NOMO-1 treated with dmso at 0.1 percent for 144 hours (cell line): ENCODE data around the gene LLPH.
A peak's percentile ranks its signal among the peaks of the same experiment; 100 is the strongest.
"Not testable (repeated sequence)": the region's sequence is repeated elsewhere in the genome, so short reads cannot be mapped to it uniquely, and the experiment has no call there.

ENCODE experiments used
- DNase-seq: peaks from one replicate; lab custom pipeline; 2025; ENCODE audit not compliant: unreplicated experiment; lab: John Stamatoyannopoulos, UW

The LLPH gene

DNA sequence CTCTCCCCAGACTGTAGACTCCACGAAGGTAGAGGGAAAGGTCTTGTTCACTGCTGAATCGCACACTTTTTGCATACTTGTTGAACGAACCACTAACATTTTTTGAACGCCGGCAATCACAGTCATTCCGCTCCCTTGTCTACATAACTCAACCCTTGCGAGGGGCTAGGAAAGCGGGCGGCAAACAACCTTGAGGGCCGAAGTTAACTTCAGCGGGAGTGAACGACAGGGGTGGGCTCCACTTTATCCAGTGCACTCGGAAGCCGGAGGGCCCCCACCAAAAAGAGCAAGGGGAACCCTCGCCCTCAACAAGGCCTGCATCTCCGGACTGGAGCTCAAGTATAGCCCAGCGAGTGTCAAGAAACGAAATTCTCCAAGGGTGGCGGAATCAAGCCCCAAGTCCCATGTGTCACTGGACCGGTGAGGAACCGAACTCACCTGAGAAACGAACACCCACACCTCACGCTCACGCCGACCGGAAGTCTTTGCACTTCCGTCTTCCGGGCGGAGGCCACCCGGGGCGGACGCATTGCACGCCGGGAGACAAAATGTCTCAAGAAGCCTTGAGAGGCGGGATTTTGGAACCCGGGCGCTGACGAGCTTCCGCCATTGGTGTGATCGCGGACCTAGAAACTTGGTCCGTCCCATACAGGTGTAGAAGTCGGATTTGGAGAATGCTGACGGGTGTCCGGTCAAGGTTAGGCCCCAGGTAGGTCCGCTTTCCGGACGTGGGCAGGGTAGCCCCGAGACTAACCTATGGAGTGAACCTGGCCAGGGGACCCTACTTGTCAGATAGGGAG is at the start of gene LLPH:
LLPH (minus strand) TSS at position 484 of the 800 bp plus-strand sequence. CDS start 1,644 bp downstream, outside the sequence.
- DNase-seq: peak; percentile 78

DNA sequence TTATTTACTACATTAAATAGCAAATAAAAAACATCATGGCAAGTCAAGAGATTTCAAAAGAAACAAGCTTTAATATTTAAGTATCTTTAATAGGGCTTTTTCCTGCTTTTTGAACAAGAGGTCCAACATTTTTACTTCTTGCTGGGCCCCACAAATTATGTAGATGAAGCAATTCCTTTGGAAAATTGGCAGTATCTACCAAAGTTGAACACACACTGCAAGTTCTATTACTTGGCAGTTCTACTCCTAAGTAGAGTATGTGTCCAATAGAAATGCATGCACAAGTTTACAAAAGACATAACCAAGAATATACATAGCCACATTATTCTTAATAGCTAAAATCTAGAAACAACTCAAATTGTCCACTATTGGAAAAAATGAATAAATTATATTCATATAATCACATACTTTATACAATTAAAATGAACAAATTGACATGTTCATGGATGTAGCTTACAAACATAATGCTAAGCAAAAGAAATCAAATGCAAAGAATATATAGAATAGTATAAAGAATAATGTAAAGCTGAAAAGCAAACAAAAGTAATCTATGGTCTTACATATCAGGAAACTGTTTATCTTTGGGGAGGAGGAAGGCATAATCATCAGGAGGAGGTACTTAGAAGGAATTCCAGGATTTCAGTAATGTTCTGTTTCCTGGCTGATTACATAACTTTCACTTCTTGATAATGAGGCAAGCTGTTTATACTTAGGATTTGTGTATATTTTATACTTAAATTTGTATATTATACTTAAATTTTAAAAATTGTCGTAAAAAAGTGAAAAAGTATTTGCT is 45.8 kb upstream of the LLPH start:
- no peak for DNase-seq

DNA sequence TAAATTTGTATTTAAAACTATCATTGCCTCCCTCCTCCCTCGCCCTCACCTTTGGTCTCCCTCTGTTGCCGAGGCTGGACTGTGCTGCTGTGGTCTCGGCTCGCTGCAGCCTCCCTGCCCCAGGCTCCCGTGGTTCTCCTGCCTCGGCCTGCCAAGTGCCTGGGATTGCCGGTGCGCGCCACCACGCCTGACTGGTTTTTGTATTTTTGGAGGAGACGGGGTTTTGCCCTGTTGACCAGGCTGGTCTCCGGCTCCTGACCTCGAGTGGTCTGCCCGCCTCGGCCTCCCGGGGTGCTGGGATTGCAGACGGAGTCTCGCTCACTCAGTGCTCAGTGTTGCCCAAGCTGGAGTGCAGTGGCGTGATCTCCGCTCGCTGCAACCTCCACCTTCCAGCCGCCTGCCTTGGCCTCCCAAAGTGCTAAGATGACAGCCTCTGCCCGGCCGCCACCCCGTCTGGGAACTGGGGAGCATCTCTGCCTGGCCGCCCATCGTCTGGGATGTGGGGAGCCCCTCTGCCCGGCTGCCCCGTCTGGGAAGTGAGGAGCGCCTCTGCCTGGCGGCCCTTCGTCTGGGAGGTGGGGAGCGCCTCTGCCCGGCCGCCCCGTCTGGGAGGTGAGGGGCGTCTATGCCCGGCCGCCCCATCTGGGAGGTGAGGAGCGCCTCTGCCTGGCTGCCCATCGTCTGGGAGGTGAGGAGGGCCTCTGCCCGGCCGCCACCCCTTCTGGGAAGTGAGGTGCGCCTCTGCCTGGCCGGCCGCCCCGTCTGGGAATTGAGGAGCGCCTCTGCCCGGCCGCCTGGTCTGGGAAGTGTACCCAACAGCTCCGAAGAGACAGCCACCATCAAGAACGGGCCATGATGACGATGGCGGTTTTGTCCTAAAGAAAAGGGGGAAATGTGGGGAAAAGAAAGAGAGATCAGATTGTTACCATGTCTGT is 44.1 kb upstream of the LLPH start:
- DNase-seq: not testable (repeated sequence)

DNA sequence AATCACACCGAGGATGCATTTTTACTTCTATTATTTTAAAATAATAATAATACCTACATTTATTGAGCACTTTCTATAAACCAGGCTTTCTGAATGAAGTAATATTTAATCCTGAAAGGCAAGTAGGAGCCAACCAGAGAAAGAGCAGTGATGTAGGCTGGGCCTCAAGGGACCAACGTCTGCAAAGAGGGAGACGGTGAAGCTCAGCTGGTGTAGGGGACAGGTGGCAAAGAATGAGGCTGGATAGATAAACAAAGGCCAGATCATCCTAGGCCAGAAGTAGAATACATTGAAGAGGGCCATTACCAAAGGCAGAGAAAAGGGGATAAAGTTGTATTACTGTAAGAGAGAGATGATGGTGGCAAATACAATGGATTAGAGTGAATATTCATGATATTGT is 40.1 kb upstream of the LLPH start:
- DNase-seq: no peak

DNA sequence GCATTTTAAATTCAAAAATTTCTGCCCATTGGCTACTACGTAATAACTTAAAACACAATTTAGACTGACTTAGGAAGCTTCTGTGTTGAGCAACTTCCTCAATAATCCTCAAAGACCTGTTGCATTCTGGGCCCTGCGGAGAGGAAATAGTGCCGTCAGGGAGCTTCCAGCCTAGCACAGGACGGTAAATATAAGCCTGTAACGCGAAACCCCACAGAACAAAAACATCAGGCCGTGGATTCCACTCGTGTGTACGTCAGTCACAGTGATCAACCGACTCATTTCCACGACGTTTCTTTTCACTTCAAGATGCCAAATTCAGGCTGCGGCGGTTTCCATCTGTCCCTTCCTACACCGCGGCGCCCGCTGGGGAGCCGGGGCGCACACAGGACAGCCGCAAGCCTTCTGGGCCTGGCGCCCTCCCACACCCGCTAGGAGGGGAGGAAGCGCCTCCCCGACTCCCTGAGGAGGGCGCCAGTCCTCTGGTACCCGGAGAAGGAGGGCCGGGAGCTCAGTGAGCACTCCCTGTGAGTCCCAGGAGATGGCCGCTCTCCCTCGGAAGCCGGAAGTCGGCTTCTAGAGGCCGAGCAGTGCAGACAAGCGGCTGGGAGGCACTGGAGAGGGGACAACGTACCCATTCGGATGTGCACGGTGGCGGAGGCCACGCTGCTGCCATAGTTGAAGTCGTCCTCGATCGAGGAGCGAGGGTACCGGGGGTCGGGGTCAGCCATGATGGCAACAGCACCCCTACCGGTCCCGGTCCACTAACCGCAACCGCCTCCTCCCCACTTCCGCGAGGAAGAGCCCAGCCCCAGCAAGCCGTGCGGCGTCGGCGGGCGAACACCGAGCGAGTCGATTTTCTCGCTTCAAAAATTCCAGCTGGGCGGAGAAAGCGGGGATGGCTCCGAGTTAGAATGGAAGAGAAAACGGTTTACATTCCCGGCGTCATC is 38.9 kb upstream of the LLPH start, which contains the start of gene TMBIM4:
TMBIM4 (minus strand) TSS at position 776 of the 950 bp plus-strand sequence; CDS start at position 731, 45 bp downstream.
- DNase-seq: peak; percentile 84

DNA sequence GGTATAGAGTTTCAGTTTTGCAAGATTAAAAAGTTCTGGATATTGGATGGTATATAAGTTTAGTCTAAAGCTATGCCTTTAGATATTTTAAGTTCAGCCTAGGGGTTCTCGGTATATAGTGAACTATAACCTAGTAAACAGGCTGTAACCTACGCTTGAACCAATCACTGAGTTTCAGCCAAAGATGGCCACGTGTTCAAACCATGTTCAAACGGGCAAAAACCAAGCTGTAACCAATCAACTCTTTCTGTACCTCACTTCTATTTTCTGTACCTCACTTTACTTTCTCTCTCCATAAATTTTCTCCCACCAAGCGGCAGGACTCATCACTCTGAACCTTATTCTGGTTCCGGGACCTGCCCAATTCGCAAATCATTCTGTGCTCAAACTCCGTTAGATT is 37.9 kb upstream of the LLPH start:
- no peak for DNase-seq

DNA sequence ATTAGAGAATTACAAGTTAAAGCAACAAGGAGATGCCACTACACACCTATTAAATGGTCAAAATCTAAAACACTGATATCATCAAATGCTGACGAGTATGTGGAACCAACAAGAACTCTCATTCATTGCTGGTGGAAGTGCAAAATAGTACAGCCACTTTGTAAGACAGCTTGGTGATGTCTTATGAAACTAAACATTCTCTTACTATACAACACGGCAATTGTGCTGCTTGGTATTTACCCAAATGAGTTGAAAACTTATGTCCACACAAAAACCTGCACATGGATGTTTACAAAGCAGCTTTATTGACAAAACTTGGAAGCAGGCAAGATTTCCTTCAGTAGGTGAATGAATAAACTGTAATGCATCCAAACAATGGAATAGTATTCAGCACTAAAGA is 36.0 kb upstream of the LLPH start:
- no peak for DNase-seq

DNA sequence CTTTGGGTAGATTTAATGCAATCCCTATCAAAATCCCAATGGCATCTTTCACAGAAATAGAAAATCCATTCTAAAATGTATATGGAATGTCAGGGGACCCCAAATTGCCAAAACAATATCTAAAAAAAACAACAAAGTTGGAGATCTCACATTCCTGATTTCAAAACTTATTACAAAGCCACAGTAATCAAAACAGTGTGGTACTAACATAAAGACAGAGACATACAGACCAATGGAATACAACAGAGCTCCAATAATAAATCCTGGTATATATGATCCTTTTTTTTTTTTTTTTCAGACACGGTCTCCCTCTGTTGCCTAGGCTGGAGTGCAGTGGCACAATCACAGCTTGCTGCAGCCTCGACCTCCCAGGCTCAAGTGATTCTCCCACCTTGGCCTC is 34.6 kb upstream of the LLPH start:
- DNase-seq: no peak

DNA sequence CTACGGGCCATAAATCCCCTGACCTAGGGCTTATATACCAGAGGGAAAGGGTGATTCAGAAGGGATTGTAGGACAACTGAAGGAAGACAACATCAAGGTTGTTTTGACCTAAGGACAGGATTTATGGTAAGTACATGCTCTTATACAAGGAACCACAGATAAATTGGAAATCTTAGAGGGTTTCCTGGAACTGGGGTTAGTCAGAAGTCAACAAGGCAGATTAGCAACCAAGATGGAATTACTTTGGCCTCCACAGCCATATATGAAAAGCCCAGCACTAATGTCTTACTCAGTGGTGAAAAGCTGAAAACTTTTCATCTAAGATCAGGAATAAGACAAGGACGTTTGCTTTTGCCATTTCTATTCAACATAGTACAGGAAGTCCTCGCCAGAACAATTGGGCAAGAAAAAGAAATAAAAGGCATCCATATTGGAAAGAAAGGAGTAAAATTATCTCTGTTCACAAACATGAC is 33.8 kb upstream of the LLPH start:
- no peak for DNase-seq

DNA sequence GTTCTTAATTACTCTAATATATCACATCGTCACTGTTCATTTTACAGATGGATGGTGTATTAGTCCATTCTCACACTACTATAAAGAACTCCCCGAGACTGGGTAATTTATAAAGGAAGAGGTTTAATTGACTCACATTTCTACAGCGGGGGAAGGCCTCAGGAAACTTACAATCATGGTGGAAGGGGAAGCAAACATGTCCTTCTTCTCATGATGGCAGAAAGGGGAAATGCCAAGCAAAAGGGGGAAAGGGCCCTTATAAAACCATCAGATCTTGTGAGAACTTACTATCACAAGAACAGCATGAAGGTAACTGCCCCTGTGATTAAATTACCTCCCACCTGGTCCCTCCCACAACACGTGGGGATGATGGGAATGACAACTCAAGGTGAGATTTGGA is 32.7 kb upstream of the LLPH start:
- DNase-seq: no peak

DNA sequence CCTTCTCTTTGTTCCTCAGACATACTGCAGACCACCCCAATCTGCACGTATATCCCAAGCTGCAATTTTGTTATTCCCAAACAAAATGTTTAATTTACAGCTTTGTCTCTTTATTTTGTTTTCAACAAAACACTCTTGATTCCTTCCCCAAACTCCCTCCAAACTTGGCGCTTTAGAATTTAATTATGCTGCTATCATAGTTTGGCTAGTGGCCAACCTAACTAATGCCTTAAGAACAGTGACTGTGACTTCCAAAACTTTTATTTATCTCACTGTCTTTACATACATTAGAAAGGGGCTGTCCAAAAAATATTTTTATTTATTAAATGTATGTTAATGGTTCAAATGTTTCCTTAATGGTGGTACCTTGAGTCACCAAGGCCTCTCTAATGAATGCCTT is 32.2 kb upstream of the LLPH start:
- no peak for DNase-seq

DNA sequence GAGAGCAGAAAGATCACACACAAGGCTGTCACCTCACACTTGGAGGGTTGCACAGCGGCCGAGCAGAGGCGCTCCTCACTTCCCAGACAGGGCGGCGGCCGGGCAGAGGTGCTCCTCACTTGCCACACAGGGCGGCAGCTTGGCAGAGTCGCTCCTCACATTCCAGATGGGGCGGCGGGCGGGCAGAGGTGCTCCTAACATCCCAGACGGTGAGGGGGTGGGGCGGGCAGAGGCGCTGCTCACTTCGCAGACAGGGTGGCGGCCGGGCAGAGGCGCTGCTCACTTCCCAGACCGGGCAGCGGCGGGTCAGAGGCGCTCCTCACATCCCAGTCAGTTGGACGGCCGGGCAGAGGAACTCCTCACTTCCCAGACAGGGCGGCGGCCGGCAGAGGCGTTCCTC is 30.2 kb upstream of the LLPH start:
- DNase-seq: no peak

DNA sequence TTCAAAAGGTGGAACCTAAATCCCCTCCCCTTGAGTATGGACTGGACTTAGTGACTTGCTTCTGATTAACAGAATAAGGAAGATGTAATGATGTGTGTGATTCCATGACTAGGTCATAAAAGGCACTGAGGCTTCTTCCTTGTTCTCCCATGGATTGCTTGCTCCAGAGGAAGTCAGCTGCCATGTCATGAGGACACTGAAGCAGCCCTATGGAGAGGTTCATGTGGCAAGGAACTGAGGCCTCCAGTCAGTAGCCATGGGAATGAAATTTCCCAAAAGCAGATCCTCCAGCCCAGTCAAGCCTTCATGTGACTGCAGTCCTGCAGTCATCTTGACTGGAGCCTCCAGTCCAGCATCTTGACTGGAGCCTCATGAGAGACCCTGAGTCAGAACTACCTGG is 28.6 kb upstream of the LLPH start:
- no peak for DNase-seq

DNA sequence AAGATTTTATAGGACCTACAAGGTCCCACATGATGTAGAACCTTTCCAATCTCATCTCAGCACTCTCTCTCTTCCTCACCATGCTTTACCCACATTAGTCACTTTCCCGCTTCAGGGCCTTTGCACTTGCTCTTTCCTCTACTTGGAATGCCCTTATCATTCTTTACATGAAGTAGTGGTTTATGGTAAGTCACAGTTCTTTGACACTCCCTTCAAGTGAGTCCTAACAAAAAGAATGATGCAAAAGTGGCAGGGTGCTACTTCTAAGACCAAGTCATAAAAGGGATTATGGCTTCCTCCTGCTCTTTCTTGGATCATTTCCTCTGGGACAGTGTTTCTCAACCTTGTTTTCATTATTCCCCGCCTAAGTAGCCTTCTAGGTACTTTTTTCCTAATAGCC is 26.1 kb upstream of the LLPH start:
- no peak for DNase-seq

DNA sequence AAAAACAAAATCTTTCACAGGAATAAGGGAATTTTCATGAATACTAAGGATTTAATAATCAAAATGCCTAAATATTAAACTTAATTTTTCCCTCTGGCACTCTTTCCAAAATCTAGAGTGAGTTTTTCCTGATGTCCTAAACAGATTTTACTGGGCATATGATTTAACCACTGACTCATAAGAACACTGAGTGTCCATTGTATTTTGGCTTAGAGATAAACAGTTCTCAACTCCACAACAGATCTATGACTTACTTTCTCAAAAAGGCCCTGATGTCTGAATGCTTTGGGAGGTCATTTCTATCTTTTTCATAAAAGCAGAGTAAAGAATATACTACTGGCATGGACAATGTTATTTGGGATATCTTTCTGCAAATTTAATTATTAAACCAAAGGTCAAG is 24.2 kb upstream of the LLPH start:
- no peak for DNase-seq

DNA sequence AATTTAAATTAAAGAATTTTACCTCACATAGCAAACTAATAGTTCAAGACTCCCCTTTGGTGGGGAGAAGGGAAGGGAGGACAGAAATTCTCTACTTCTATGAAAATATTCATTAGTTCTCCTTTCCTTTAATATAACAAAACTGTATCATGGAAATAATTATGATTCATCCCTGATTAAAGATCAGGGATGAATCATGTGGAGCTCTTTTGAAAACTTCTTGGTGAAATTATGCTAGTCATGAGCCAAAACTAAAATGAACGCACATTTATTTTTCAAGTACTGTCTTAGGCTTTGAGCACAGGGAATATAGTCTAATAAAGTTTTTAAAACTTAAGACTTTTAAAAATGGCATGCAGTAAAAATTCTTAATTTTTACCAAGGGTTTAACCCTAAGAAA is 22.2 kb upstream of the LLPH start:
- no peak for DNase-seq

DNA sequence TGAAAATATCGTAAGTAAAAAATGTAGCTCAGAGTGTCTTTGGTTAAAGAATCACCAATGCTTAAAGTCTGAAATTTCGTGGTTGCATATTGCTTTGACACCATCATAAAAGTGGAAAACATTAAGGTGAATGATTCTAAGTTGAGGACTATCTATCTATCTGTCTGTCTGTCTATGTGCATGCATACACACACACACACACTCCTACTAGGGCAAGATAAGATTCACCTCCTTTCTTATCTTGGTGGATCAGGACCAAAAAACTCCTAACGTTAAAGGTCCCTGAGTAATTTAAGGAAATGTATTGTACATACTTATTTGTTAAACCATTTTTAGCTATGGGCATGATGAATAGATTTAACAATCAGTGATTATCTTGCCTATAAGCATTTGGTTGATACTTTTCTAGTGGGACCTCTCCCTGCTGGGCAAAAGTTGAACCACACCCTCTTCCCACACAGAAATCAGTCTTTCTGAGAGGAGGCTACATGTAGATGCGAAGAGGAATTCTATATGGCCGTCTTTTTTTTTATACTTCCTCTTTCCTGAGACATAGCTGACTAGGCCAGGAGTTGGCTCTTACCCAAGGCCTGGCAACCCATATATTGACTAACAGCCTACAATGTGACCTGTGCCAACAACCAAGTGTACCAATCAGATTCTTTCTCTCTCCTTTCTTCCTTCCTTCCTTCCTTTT is 19.3 kb upstream of the LLPH start:
- peak; percentile 82 for DNase-seq

DNA sequence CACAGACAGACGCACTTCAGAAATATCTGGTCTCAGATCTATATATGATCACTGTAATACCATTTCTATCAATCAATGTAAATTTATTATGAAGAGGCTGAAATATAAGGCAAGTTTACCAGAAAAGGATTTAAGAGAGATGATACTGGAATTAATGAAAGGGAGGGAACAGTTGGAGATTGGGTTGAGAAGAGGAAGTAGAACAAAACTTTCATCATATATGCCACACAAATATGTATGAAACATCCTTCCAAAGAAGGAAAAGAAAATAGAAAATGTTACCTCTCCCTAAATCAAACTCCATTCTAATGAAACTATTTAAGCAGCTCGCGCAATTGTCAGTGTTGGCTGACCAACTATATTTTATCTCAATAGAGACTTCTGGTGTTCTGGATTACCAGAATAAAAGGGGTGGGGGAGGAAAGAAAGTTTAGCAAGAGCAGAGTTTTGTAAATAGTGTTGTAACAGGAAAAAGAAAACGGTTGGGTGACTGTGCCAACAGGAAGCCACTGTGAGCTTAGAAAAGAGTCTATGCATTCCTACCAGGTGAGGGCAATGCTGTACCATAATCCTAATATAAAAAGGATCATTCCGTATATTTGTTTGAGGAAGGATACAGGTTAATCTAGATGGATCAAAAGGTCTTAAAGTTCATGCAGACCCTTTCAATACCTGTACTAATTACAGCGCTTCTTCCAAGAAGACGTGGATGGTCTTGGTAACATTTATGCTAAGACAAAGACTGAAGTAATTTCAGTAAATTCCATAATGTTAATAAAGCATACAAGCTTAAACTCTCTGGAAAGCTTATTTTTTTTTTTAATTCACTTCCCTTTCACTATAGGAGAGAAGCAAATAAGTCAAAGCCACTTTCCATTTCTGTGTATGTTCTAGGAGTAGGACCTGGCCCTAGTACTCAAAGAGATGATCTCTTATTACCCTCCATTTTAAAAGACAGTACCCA is 14.5 kb upstream of the LLPH start:
- peak; percentile 91 for DNase-seq
